Effector memory CD4-positive, alpha-beta T cell (primary cell): Measurements from ENCODE around the gene DPP10.

Experiments used
- DNase-seq, 3 donors: peaks; one replicate each; pipeline ENCODE4 v3.0.0-alpha.2; 2020
- H3K27ac ChIP-seq: 2 replicates; pipeline ENCODE4 v1.7.0; 2013; ENCODE audit warnings: mild to moderate bottlenecking, low read length, moderate library complexity; ENCODE audit not compliant: insufficient read depth, poor library complexity, severe bottlenecking
- H3K27me3 ChIP-seq: replicated peaks from 2 replicates; pipeline ENCODE4 v1.7.0; 2013; ENCODE audit warnings: mild to moderate bottlenecking, low read length; ENCODE audit not compliant: insufficient read depth, control insufficient read depth, poor library complexity, severe bottlenecking
- H3K36me3 ChIP-seq: 2 replicates; pipeline ENCODE4 v1.7.0; 2013; ENCODE audit warnings: mild to moderate bottlenecking, low read length, moderate library complexity; ENCODE audit not compliant: control insufficient read depth, insufficient read depth
- H3K4me1 ChIP-seq: 2 replicates; pipeline ENCODE4 v1.7.0; 2013; ENCODE audit warnings: low read length, mild to moderate bottlenecking; ENCODE audit not compliant: control insufficient read depth, insufficient read depth, poor library complexity, severe bottlenecking
- H3K4me3 ChIP-seq: 2 replicates; pipeline ENCODE4 v1.7.0; 2013; ENCODE audit warnings: low read length, low read depth, mild to moderate bottlenecking; ENCODE audit not compliant: insufficient read depth, poor library complexity, severe bottlenecking
- H3K9me3 ChIP-seq: 2 replicates; pipeline ENCODE4 v1.7.0; 2013; ENCODE audit warnings: mild to moderate bottlenecking, low read length, moderate library complexity; ENCODE audit not compliant: control insufficient read depth

The DPP10 gene

GRCh38 chr2:115484983-115485382 lies 1042.5 kb downstream of the DPP10 start:
- Histone ChIP-seq H3K4me1 (no peaks in the 10 kb centered on the region), H3K27ac (no peak overlapping the region), H3K4me3 (no peak overlapping the region), H3K27me3 (no peaks in the 10 kb centered on the region), H3K36me3 (no peaks in the 10 kb centered on the region), H3K9me3 (no peaks in the 10 kb centered on the region)
- no peak for DNase-seq

- H3K27ac ChIP-seq = no peak overlapping the region
- H3K27me3 ChIP-seq = no peaks in the 10 kb centered on the region
- H3K4me3 ChIP-seq = no peak overlapping the region
- no peaks in the 10 kb centered on the region for H3K4me1 ChIP-seq
- no peaks in the 10 kb centered on the region for H3K36me3 ChIP-seq
- no peaks in the 10 kb centered on the region for H3K9me3 ChIP-seq
- no peak for DNase-seq
These were observed 1048.8 kb downstream of the DPP10 start for GRCh38 chr2:115491186-115491793.

- Histone ChIP-seq H3K4me1 (no peaks in the 10 kb centered on the region), H3K9me3 (no peaks in the 10 kb centered on the region), H3K36me3 (no peaks in the 10 kb centered on the region), H3K27ac (no peak overlapping the region), H3K27me3 (no peaks in the 10 kb centered on the region), H3K4me3 (no peak overlapping the region)
- no peak for DNase-seq
These were observed 1062.9 kb downstream of the DPP10 start for GRCh38 chr2:115505331-115505730.

- Histone ChIP-seq H3K36me3 (no peaks in the 10 kb centered on the region), H3K4me1 (no peaks in the 10 kb centered on the region), H3K4me3 (no peak overlapping the region), H3K27ac (no peak overlapping the region), H3K27me3 (no peaks in the 10 kb centered on the region), H3K9me3 (no peaks in the 10 kb centered on the region)
- no peak for DNase-seq
These were observed 1078.3 kb downstream of the DPP10 start for GRCh38 chr2:115520727-115521126.

- Histone ChIP-seq H3K36me3 (no peaks in the 10 kb centered on the region), H3K4me3 (no peak overlapping the region), H3K27me3 (no peaks in the 10 kb centered on the region), H3K9me3 (no peaks in the 10 kb centered on the region), H3K27ac (no peak overlapping the region), H3K4me1 (no peaks in the 10 kb centered on the region)
- DNase-seq = no peak
These were observed 1082.0 kb downstream of the DPP10 start for GRCh38 chr2:115524452-115524851.

- no peaks in the 10 kb centered on the region for H3K4me1 ChIP-seq
- H3K27ac ChIP-seq = no peak overlapping the region
- no peaks in the 10 kb centered on the region for H3K27me3 ChIP-seq
- H3K4me3 ChIP-seq = no peak overlapping the region
- no peaks in the 10 kb centered on the region for H3K36me3 ChIP-seq
- no peaks in the 10 kb centered on the region for H3K9me3 ChIP-seq
- no peak for DNase-seq
These were observed 1087.2 kb downstream of the DPP10 start for GRCh38 chr2:115529627-115530026.

- no peak overlapping the region for H3K4me3 ChIP-seq
- no peaks in the 10 kb centered on the region for H3K27me3 ChIP-seq
- H3K9me3 ChIP-seq = no peaks in the 10 kb centered on the region
- DNase-seq = no peak
- no peaks in the 10 kb centered on the region for H3K36me3 ChIP-seq
- no peaks in the 10 kb centered on the region for H3K4me1 ChIP-seq
- H3K27ac ChIP-seq = no peak overlapping the region
These were observed 1090.6 kb downstream of the DPP10 start for GRCh38 chr2:115533081-115533480.

- DNase-seq = no peak
- H3K27me3 ChIP-seq = no peaks in the 10 kb centered on the region
- no peaks in the 10 kb centered on the region for H3K9me3 ChIP-seq
- no peak overlapping the region for H3K4me3 ChIP-seq
- no peaks in the 10 kb centered on the region for H3K36me3 ChIP-seq
- H3K27ac ChIP-seq = no peak overlapping the region
- no peaks in the 10 kb centered on the region for H3K4me1 ChIP-seq
These were observed 1099.4 kb downstream of the DPP10 start for GRCh38 chr2:115541814-115542213.

GRCh38 chr2:115542331-115542730 lies 1099.9 kb downstream of the DPP10 start:
- Histone ChIP-seq H3K4me3 (no peak overlapping the region), H3K36me3 (no peaks in the 10 kb centered on the region), H3K9me3 (no peaks in the 10 kb centered on the region), H3K4me1 (no peaks in the 10 kb centered on the region), H3K27ac (no peak overlapping the region), H3K27me3 (no peaks in the 10 kb centered on the region)
- no peak for DNase-seq

GRCh38 chr2:115543024-115543423 lies 1100.6 kb downstream of the DPP10 start:
- no peak for DNase-seq
- Histone ChIP-seq H3K4me3 (no peak overlapping the region), H3K4me1 (no peaks in the 10 kb centered on the region), H3K9me3 (no peaks in the 10 kb centered on the region), H3K27me3 (no peaks in the 10 kb centered on the region), H3K27ac (no peak overlapping the region), H3K36me3 (no peaks in the 10 kb centered on the region)
